HepG2 (cell line): ENCODE results near the gene PIANP.

Experiments used
- EZH2 ChIP-seq: conservative IDR thresholded peaks from 2 replicates; pipeline ENCODE4 v1.6.1; 2012; ENCODE audit warnings: mild to moderate bottlenecking, low read depth, low read length, moderate library complexity
- FOSL2 ChIP-seq: sonication (generic); formaldehyde crosslinking; IDR thresholded peaks from 2 replicates; pipeline ENCODE4 v1.4.0; 2020; ENCODE audit warnings: missing genetic modification reagents
- FOXJ3 ChIP-seq: sonication (generic); formaldehyde crosslinking; IDR thresholded peaks from 2 replicates; pipeline ENCODE4 v1.4.0; 2020; ENCODE audit warnings: missing genetic modification reagents, mild to moderate bottlenecking, borderline replicate concordance
- ISL2 ChIP-seq: sonication (generic); formaldehyde crosslinking; IDR thresholded peaks from 2 replicates; pipeline ENCODE4 v1.5.0; 2020; ENCODE audit warnings: missing genetic modification reagents
- KDM5B ChIP-seq: sonication (generic); formaldehyde crosslinking; IDR thresholded peaks from 2 replicates; pipeline ENCODE4 v1.4.0; 2020; ENCODE audit warnings: missing genetic modification reagents, mild to moderate bottlenecking, borderline replicate concordance
- MAFK ChIP-seq, 2 experiments: IDR thresholded peaks in 1 of 2; conservative IDR thresholded peaks in 1 of 2; 2 replicates each; pipeline ENCODE4 v1.6.1; 2011; ENCODE audit warnings: improper control_type of control experiment in 2 of 2, low read length in 2 of 2
- RELA ChIP-seq: sonication (generic); formaldehyde crosslinking; IDR thresholded peaks from 2 replicates; pipeline ENCODE4 v1.4.0; 2020; ENCODE audit warnings: missing genetic modification reagents
- ZNF3 ChIP-seq: IDR thresholded peaks from 2 replicates; pipeline ENCODE4 v1.7.0; 2017; ENCODE audit warnings: inconsistent platforms
- ZNF317 ChIP-seq: sonication (generic); formaldehyde crosslinking; IDR thresholded peaks from 2 replicates; pipeline ENCODE4 v1.5.0; 2020; ENCODE audit warnings: mild to moderate bottlenecking, missing genetic modification reagents
- ZNF543 ChIP-seq: sonication (generic); formaldehyde crosslinking; IDR thresholded peaks from 2 replicates; pipeline ENCODE4 v1.4.0; 2020; ENCODE audit warnings: mild to moderate bottlenecking, missing genetic modification reagents
- TF ChIP-seq, protein P1 (sequence below): sonication (generic); formaldehyde crosslinking; IDR thresholded peaks from 2 replicates; pipeline ENCODE4 v1.5.0; 2020; ENCODE audit warnings: mild to moderate bottlenecking, missing genetic modification reagents, moderate library complexity
- TF ChIP-seq, protein P2 (sequence below): sonication (generic); formaldehyde crosslinking; IDR thresholded peaks from 2 replicates; pipeline ENCODE4 v1.9.0; 2022; ENCODE audit warnings: missing genetic modification reagents, mild to moderate bottlenecking, borderline replicate concordance
- TF ChIP-seq, protein P3 (sequence below): sonication (generic); formaldehyde crosslinking; IDR thresholded peaks from 2 replicates; pipeline ENCODE4 v1.4.0; 2020; ENCODE audit warnings: missing genetic modification reagents, borderline replicate concordance

- TF ChIP-seq EZH2 (no peak), ZNF317 (CRISPR knock-in tag) (no peak), KDM5B (CRISPR knock-in tag) (no peak), ZNF3 (CRISPR knock-in tag) (no peak), MAFK (conservative IDR thresholded peaks at IDR 0.05 in 1 of 2, IDR thresholded peaks at IDR 0.05 in 1 of 2; ENCODE audit: low read length in 2 of 2) (no peak), RELA (no peak), FOXJ3 (CRISPR knock-in tag) (no peak), FOSL2 (CRISPR knock-in tag) (no peak), ZNF543 (CRISPR knock-in tag) (no peak), ISL2 (CRISPR knock-in tag) (no peak)
- TF ChIP-seq, protein P1, sequence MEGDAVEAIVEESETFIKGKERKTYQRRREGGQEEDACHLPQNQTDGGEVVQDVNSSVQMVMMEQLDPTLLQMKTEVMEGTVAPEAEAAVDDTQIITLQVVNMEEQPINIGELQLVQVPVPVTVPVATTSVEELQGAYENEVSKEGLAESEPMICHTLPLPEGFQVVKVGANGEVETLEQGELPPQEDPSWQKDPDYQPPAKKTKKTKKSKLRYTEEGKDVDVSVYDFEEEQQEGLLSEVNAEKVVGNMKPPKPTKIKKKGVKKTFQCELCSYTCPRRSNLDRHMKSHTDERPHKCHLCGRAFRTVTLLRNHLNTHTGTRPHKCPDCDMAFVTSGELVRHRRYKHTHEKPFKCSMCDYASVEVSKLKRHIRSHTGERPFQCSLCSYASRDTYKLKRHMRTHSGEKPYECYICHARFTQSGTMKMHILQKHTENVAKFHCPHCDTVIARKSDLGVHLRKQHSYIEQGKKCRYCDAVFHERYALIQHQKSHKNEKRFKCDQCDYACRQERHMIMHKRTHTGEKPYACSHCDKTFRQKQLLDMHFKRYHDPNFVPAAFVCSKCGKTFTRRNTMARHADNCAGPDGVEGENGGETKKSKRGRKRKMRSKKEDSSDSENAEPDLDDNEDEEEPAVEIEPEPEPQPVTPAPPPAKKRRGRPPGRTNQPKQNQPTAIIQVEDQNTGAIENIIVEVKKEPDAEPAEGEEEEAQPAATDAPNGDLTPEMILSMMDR = peak; percentile 63
- TF ChIP-seq, protein P2, sequence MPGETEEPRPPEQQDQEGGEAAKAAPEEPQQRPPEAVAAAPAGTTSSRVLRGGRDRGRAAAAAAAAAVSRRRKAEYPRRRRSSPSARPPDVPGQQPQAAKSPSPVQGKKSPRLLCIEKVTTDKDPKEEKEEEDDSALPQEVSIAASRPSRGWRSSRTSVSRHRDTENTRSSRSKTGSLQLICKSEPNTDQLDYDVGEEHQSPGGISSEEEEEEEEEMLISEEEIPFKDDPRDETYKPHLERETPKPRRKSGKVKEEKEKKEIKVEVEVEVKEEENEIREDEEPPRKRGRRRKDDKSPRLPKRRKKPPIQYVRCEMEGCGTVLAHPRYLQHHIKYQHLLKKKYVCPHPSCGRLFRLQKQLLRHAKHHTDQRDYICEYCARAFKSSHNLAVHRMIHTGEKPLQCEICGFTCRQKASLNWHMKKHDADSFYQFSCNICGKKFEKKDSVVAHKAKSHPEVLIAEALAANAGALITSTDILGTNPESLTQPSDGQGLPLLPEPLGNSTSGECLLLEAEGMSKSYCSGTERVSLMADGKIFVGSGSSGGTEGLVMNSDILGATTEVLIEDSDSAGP = no peak
- TF ChIP-seq, protein P3, sequence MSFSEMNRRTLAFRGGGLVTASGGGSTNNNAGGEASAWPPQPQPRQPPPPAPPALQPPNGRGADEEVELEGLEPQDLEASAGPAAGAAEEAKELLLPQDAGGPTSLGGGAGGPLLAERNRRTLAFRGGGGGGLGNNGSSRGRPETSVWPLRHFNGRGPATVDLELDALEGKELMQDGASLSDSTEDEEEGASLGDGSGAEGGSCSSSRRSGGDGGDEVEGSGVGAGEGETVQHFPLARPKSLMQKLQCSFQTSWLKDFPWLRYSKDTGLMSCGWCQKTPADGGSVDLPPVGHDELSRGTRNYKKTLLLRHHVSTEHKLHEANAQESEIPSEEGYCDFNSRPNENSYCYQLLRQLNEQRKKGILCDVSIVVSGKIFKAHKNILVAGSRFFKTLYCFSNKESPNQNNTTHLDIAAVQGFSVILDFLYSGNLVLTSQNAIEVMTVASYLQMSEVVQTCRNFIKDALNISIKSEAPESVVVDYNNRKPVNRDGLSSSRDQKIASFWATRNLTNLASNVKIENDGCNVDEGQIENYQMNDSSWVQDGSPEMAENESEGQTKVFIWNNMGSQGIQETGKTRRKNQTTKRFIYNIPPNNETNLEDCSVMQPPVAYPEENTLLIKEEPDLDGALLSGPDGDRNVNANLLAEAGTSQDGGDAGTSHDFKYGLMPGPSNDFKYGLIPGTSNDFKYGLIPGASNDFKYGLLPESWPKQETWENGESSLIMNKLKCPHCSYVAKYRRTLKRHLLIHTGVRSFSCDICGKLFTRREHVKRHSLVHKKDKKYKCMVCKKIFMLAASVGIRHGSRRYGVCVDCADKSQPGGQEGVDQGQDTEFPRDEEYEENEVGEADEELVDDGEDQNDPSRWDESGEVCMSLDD = no peak
These were observed 16.0 kb downstream of the PIANP start for GRCh38 chr12:6684609-6685008.
